ENCODE data around the gene ZNF613. TPM values are rescaled to one million over a fixed set of nuclear protein-coding genes. Genes with fewer than 3 reads are reported as not detected.

Gene ZNF613
- total and polyA plus RNA-seq, 12 donors = 2.4 to 7.1 (median 5.1) TPM

GRCh38 chr19:51887522-51888498 lies 39.5 kb upstream of the ZNF613 start, which contains the start of gene ZNF577:
Gene ZNF577 (minus strand): TSS chr19:51887951. CDS start chr19:51880382, 7,569 bp downstream.
- H3K9me3 ChIP-seq = peaks cover 0 to 100% (median 45%) of the 10 kb centered on the region in 11 donors
- H3K4me3 ChIP-seq = peak within 1 kb of the TSS; percentile 55 to 95 (median 77)
- H3K4me1 ChIP-seq = peaks cover 0 to 15% (median 10%) of the 10 kb centered on the region in 9 donors
- H3K36me3 ChIP-seq = peaks cover 0 to 50% (median 42%) of the 10 kb centered on the region in 9 donors
- H3K27ac ChIP-seq = peak within 1 kb of the TSS in 9 of 10 donors; percentile 73 to 85 (median 79)
- no peak for TF ChIP-seq CTCF (IDR thresholded peaks at IDR 0.05)
- peak; percentile 97 to 100 (median 100) for ATAC-seq
- 2 to 4% methylated on average over 56 of the region's 56 CpGs for WGBS, 2 donors
- peak; percentile 91 to 96 for DNase-seq
- intact Hi-C loops (cut with DNase I) = loop anchor here in 2 of 10 donors (5.0 to 10.0 kb wide), 2 partner anchors 94 to 97 kb away; partner anchors contain the start of gene ZNF350 (in 1 of the 2)
- H3K27me3 ChIP-seq = no peaks in the 10 kb centered on the region

GRCh38 chr19:51889934-51890333 lies 37.3 kb upstream of the ZNF613 start:
- Histone ChIP-seq H3K27ac (no peak overlapping the region), H3K4me3 (no peak overlapping the region), H3K4me1 (peaks cover 0 to 15% (median 10%) of the 10 kb centered on the region in 9 donors), H3K36me3 (peaks cover 4 to 71% (median 59%) of the 10 kb centered on the region in 9 donors), H3K9me3 (peaks cover 0 to 100% (median 62%) of the 10 kb centered on the region in 11 donors), H3K27me3 (no peaks in the 10 kb centered on the region)
- intact Hi-C loops (cut with DNase I) = loop anchor here in 2 of 10 donors (5.0 to 10.0 kb wide), 2 partner anchors 92 to 95 kb away; partner anchors contain the start of gene ZNF350 (in 1 of the 2)
- DNase-seq (no peak), ATAC-seq (no peak)
- TF ChIP-seq CTCF (IDR thresholded peaks at IDR 0.05) = no peak

- WGBS, 2 donors = 97 to 98% methylated on average over 10 of the region's 10 CpGs
- ATAC-seq = no peak
- peaks cover 0 to 100% (median 56%) of the 10 kb centered on the region in 11 donors for H3K9me3 ChIP-seq
- H3K4me1 ChIP-seq = peaks cover 0 to 14% (median 10%) of the 10 kb centered on the region in 9 donors
- no peaks in the 10 kb centered on the region for H3K27me3 ChIP-seq
- H3K4me3 ChIP-seq = no peak overlapping the region
- TF ChIP-seq CTCF (IDR thresholded peaks at IDR 0.05) = no peak
- H3K27ac ChIP-seq = no peak overlapping the region
- no peak for DNase-seq
- intact Hi-C loops (cut with DNase I) = no loop called here
- peaks cover 6 to 78% (median 72%) of the 10 kb centered on the region in 9 donors for H3K36me3 ChIP-seq
Observed at GRCh38 chr19:51891193-51891747, 36.0 kb upstream of the ZNF613 start.

- Histone ChIP-seq H3K4me1 (peaks cover 0 to 15% (median 12%) of the 10 kb centered on the region in 9 donors), H3K4me3 (no peak overlapping the region), H3K36me3 (peaks cover 0 to 63% (median 34%) of the 10 kb centered on the region in 9 donors), H3K27ac (no peak overlapping the region), H3K27me3 (peaks cover 0 to 8% (median 4%) of the 10 kb centered on the region in 7 donors), H3K9me3 (peaks cover 0 to 85% (median 8%) of the 10 kb centered on the region in 11 donors)
- no peak for TF ChIP-seq CTCF (IDR thresholded peaks at IDR 0.05)
- no peak for ATAC-seq
- WGBS, 2 donors = 95% methylated on average over 4 of the region's 4 CpGs
- intact Hi-C loops (cut with DNase I) = no loop called here
- DNase-seq = no peak
Observed at GRCh38 chr19:51901860-51902259, 25.4 kb upstream of the ZNF613 start.

All from heart right ventricle (tissue), 16 donors.